Muscle of back (tissue), 13 donors: Measurements from ENCODE around the gene BTBD2. TPM values are rescaled to one million over a fixed set of nuclear protein-coding genes. Genes with fewer than 3 reads are reported as not detected.
A peak's percentile ranks its signal among the peaks of the same experiment; 100 is the strongest.

Source experiments
- DNase-seq, 3 donors: peaks; one replicate each; pipeline versions ENCODE4 v3.0.0 to v3.0.0-alpha.2; 2013
- long read RNA-seq, 9 donors: transcript quantifications; one replicate each; lab custom pipeline, GENCODE V29; 2026
- polyA plus RNA-seq, 10 donors: library from polyadenylated mRNA; unstranded; fragments of 120-200 nt; gene quantifications; one replicate each; pipeline ENCODE4 v1.2.1, GENCODE V29; 2013; ENCODE audit not compliant: insufficient read length in 10 of 10

BTBD2 gene
- 10 to 100 TPM; 49.9 to 89.7 (median 65.0) TPM for polyA plus RNA-seq
- long read RNA-seq, donor 1, transcript BTBD2-201 (9 exons, 2,649 nt) = major isoform, 11 of 14 reads
- long read RNA-seq, donor 1, partial matches to known transcripts = 0 of 14 reads
- long read RNA-seq, donor 1, other reads (novel, unspliced or antisense) = 0 of 14 reads
- long read RNA-seq, donor 2, transcript BTBD2-201 (9 exons, 2,649 nt) = major isoform, 6 of 10 reads
- long read RNA-seq, donor 2, partial matches to known transcripts = 0 of 10 reads
- long read RNA-seq, donor 2, other reads (novel, unspliced or antisense) = 0 of 10 reads
- long read RNA-seq, donor 3 = 0 reads
- long read RNA-seq, donor 4, transcript BTBD2-201 (9 exons, 2,649 nt) = major isoform, 11 of 13 reads
- long read RNA-seq, donor 4, partial matches to known transcripts = 0 of 13 reads
- long read RNA-seq, donor 4, other reads (novel, unspliced or antisense) = 0 of 13 reads
- long read RNA-seq, donor 5, transcript BTBD2-201 (9 exons, 2,649 nt) = major isoform, 14 of 18 reads
- long read RNA-seq, donor 5, partial matches to known transcripts = 0 of 18 reads
- long read RNA-seq, donor 5, other reads (novel, unspliced or antisense) = 0 of 18 reads
- long read RNA-seq, donor 6, transcript BTBD2-201 (9 exons, 2,649 nt) = major isoform, 12 of 28 reads
- long read RNA-seq, donor 6, partial matches to known transcripts = 13 of 28 reads
- long read RNA-seq, donor 6, other reads (novel, unspliced or antisense) = 0 of 28 reads
- long read RNA-seq, donor 7, transcript BTBD2-211 (1 exons, 951 nt) = minor isoform, 5 of 16 reads
- long read RNA-seq, donor 7, transcript BTBD2-201 (9 exons, 2,649 nt) = major isoform, 9 of 16 reads
- long read RNA-seq, donor 7, partial matches to known transcripts = 0 of 16 reads
- long read RNA-seq, donor 7, other reads (novel, unspliced or antisense) = 0 of 16 reads
- long read RNA-seq, donor 8, transcript BTBD2-201 (9 exons, 2,649 nt) = major isoform, 9 of 12 reads
- long read RNA-seq, donor 8, partial matches to known transcripts = 0 of 12 reads
- long read RNA-seq, donor 8, other reads (novel, unspliced or antisense) = 0 of 12 reads
- long read RNA-seq, donor 9, partial matches to known transcripts = 0 of 3 reads
- long read RNA-seq, donor 9, other reads (novel, unspliced or antisense) = 0 of 3 reads

DNA sequence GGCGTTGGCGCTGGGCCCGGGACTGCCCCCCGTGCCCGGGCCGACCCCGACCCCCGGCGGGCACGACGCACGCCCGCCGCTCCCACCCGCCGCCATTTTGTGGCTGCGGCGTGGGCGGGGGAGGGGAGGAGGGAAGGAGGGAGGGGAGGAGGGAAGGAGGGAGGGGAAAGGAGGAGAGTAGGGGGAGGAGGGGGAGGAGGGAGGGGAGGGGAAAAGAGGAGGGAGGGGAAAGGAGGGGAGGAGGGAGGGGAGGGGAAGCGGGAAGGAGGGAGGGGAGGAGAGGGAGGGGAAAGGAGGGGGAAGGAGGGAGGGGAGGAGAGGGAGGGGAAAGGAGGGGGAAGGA, at the start of gene BTBD2:
BTBD2 (minus strand) TSS at position 107 of the 343 bp plus-strand sequence; CDS start at position 96, 11 bp downstream.
- peak; percentile 65 to 85 (median 78) for DNase-seq

DNA sequence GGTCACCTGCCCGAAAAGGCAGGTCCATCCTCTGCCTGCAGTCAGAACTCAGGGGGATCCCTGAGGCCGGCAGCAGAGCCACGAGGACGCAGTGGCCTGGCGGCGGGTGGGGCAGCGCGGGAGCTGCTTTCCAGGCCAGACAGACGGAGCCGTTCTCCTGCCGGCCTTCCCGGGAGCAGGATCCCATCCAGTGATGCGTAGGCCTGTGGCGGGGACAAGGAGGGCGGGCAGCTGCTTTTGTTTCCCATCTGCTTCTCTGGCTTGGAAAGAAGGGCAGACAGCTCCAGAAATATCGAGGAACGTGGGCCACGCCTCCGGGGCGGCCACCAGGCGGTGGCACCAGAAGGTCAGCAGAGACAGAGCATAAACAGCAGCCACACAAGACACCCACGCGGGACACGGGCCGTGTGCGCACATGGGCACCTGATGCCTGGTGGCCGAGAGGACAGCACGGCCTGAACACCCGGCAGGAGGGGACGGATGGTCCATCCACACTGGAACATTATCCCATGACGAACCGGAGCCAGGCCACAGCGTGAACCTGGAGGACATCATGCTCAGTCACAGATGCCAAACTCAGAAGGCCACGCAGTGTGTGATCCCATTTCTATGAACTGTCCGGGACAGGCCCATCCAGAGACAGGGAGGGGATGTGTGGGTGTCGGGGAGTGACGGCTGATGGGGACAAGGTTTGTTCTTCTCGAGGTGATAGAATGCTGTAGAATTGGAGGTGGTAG, 49.4 kb upstream of the BTBD2 start:
- DNase-seq = no peak

DNA sequence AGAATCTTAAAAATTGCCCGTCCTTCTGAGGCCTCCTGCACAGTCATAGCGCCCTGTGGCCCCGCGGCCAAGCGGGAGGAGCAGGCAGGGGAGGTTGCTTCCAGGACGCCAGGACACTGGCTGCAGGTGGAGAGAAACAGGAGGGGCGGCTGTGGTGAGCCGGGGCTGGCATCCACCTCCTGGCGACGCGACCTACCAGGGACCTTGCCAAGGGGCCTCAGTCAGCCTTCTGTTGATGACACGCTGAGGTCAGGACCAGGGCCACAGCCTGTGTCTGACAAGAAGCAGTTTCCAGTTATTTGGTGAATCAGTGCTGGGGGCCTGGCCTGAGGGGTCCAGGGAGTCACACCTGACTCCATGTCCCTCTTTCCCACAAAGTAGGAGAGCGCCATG, 48.9 kb upstream of the BTBD2 start:
- DNase-seq = no peak

DNA sequence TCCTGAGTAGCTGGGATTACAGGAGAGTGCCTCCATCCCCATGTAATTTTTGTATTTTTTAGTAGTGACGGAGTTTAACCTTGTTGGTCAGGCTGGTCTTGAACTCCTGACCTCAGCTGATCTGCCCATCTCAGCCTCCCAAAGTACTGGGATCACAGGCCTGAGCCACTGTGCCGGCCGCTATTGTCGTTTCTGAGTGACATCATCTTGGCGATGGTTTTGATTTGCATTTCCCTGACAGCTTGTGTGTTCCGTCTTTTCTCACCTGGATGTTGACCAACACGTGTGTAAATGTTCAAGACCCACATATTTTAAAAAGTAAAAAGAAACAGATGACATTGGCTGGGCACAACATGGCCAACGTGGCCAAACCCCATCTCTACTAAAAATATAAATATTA, 48.3 kb upstream of the BTBD2 start:
- DNase-seq = no peak

DNA sequence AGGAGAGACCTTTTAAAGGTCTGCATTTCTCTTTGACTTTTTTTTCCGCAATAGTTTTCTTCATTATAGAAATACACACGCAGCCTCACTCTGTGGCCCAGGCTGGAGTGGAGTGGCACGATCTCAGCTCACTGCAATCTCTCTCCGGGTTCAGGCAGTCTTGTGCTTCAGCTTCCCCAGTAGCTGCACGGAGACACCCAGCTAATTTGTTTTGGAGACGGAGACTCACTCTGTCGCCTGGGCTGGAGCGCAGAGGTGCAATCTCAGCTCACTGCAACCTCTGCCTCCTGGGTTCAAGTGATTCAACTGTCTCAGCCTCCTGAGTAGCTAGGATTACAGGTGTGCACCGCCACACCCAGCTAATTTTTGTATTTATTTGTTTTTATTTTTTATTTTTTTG, 47.3 kb upstream of the BTBD2 start:
- DNase-seq = no peak

DNA sequence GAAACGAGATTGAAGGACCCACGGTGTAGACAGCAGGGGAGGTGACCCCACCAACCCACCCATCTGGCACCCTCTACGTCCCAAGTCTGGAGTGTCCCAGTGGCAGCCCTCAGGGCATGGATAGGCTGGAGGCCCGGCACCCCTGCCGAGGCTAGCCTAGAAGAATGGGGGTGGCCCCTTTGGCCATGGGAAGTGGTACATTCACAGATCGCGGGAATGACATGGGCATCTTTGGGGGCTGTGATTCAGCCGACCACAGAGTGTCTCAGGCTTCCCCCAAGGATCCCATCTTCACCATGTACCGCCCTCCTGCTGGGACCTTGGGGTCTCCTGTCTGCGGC, 46.8 kb upstream of the BTBD2 start:
- no peak for DNase-seq

DNA sequence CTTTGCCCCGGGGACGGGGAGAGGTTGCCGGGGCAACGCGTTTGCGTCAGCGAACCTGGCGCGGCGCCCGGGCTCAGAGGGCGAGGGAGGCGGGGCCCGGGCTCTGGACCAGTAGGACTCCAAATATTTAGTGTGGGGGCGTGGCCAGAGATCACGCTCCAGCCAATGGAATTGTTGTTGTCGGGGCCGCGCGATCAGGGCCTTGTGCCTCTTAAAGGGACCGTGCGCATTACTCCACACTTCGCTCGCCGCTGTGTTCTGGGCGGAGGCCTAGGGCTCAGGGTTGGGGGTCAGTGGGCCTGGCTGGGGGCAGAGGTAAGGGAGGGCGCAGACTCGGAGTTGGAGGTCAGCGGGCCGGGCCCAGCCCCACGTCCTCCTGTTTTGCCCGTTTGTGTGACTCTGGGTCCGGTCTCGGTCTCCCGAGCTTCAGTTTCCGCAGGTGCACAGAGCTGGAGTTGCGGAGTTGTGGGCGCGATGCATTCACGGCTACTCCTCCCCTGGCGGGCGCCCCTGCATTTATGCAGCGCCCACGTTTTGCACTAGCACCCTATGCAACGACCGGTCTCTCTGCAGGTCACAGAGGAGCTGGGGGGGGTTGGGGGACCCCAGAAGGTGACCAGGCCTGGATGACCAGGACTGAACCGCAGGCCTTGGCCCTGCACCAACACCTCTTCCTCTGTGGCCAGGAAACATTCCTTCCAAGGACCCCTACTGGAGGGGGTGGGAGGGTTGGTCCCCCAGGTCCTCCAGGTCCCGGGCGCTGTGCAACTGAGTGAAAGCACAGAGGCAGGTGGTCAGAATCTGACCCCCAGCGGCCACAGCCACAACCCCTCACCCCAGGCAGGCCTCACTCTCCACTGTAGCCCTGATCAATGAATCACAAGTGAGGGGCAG, 46.2 kb upstream of the BTBD2 start:
- peak; percentile 98 to 99 (median 99) for DNase-seq

DNA sequence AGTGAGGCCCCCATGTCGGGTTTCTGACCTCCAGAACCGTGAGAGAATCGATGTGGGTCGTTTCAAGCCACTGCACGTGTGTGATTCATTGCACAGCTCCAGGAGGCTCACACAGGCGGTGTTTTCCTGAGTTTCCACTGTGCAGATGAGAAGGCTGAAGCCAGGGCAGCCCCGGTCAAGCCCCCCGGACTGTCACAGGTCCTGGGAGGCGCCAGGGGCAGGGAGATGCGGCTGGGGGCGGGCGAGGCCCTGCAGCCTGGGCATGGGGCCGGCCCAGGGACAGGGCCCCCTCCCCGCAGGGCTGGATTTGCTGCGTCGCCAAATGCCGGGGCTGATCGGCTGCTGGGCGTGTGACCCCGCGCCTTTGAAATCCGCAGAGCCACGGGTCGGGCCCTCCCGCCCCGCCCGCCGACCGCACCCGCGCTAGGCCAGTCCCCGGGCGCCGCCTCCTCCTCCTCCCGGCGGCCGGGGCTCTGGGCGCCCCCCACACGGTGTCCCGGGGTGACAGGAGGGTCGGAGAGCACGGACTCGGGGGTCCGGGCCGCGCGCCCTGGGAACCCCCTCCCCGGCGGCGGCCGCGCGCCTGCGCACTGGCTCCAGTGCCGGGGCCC, 45.5 kb upstream of the BTBD2 start:
- peak in 2 of 3 donors; percentile 81 to 95 for DNase-seq

DNA sequence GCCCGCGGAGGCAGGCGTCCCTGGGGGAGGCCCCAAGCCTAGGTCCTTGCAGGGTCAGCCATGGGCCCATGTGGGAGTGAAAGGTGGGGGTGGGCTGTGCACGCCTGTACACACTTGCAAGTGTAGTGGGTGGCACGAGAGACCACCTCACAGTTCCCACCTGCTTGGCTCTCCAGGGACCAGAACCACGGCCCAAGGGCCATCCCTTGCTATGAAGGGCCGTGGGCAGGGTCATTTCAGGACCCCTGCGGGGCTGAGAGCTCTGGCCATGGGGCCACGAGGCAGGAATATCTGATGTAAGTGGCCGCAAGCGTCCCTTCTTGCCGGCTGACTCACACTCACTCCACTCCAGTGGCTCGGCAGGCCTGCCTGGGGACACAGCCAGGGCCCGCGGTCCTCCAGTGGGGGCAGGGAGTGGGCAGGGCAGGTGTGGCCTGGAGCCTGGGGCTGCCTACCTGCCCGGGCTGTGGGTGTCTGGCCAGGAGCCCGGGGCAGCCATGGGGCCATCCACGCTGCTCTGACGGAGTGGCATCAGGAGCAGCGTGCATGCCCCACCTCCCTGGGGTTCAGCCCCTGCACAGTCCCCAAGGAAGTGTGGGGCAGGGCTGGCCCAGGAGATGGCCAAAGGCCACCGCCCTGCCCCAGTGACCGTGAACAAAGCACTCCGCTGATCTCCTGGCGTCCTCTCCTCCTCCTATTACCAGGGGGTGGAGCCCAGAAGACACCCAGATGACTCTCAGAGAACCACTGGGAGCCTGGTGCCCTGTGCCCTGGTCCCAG, 44.1 kb upstream of the BTBD2 start:
- DNase-seq = peak in 1 of 3 donors; percentile 53

DNA sequence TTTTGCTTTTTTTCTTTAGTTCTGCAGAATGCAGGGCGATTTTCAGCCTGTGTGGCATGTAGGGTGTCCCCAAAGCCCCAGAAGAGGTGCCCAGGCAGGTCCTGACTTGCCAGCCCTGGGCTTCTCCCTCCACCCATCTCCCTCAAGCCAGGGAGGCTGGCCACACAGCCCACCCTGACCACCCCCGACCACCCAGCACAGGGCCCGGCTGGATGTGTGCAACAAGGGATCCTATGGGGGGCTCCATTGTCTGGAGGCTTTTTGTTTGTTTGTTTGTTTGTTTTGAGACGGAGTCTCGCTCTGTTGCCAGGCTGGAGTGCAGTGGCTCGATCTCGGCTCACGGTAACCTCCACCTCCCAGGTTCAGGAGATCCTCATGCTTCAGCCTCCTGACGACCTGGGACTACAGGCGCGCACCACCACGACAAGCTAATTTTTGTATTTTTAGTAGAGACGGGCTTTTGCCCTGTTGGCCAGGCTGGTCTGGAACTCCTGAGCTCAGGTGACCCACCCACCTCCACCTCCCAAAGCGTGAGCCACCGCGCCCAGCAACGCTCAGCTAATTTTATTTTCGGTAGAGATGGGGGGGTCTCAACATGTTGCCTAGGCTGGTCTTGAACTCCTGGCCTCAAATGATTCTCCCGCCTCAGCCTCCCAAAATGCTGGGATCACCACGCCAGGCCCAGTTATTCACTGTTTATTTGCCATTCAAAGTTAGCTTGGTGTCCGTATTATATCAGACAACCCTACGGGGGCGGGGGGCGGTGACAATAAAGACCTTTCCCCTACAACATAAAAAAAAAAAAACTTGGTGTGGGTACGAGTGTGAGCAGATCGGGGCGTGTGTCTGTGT, 43.3 kb upstream of the BTBD2 start:
- DNase-seq = no peak

DNA sequence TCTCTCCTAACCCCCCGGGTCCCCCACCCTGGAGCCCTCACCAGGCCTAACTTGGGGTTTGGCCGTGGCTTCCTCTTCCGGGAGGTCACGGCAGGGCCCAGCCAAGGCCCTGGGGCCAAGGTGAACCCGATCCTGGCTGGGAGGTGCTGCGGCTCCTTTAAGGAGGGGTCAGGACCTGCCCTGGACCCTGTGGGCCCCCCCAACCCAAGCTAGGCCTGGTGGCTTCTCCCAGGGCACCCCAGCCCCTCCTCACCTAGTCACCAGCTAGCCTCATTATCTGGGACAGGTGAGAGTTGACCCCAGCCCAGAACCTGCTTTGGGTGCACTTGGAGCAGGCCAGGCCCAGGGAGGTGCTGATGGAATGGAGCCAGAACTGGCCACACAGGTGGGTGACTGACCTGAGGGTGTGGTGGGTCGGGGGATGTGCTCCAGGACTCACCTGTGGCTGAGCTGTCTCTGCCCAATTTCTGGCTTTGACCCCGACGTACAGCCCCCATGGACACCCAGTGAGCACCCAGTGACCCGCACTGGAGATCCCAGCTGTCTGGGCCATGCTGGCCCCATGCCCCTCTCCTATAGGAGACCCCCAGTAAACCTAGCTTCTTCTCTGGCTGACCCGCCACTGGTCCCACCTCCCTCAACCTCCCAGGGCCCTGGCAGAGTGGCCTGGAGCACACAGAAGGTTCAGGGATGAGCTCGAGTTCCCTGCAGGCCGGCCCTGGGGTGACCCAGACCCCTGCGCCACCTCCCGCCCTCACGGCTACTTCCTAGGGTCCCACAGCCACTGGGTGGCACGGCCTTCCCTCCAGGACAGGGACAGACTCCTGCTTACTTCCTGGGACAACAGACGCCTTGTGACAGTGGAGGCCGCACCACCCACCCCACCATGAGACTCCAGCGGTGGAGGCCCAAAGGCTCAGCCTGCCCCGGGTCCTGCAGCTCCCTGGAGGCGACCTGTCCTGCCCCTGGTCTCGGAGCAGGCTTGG, 42.3 kb upstream of the BTBD2 start:
- no peak for DNase-seq

DNA sequence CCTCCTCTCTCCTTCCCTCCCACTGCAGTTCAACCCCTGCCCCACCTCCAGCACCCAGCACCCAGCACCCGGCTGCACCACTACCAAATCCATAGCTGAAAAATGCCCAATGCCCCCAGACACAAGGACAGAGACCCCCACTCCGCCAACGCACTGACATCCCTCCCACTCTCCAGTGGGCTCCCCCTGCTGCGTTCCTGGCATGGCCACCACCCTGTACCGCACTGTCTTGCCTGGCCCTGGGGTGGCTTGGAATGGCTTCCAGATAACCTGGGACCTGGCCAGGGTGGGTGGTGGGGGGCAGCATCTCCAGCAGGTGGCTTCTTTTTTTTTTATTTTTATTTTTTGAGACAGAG, 41.3 kb upstream of the BTBD2 start:
- DNase-seq = peak in 1 of 3 donors; percentile 51

DNA sequence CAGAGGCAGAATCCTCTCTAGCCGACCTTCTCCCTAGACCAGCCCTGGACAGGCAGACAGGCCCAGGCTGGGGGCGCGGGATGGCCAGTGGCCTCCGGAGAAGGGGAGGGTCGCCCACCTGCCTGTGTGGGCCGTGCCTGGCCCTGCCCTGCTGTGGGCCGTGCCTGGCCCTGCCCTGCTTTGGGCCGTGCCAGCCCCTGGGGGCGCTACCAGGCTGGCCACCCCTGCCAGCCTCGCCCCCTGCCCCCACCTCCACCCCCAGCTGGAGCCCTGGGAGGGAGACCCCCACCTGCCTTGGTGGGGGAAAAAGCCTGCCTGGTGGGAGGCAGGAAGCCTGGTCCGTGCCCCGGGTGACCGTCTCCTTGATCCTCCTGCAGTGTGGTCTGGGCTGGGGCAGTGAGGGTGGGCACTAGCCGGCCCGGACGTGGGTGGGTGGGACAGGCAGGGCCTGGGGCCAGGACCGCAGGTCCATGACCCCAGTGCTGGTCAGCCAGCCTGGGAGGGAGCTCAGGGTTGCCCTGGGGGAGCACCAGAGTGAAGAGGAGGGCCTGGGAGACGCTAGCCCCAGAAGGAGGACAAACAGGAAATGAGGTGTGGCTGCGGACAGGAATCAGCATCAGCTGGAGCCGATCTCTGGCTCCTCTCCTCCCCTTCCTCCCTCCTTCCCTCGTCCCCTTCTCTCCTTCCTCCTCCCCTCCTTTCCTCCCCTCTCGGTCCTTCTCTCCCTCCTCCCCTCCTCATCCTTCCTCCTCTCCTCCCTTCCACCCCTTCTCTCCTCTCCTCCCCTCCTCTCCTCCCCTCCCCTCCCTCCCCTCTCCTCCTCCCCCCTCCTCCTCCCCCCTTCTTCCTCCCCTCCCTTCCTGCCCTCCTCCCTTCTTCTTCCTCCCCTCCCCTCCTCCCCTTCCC, 40.7 kb upstream of the BTBD2 start:
- DNase-seq = peak; percentile 66 to 91 (median 85)

DNA sequence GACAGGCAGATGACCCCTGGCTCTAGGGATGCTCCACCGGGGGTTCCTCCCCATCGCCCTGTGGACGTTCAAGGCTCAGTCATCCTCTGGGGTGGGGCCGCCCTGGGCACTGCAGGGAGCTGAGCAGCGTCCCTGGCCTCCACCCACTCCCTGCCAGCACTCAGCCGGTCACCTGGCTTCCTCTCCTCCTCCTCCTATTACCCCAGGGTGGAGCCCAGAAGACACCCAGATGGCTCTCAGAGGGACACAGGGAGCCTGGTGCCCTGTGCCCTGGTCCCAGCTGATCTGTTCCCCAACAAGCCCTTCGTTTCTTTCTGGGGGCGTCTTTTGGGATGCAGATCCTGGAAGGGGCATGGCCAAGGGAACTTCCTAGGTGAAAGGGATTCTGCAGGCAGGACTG, 39.2 kb upstream of the BTBD2 start:
- no peak for DNase-seq

DNA sequence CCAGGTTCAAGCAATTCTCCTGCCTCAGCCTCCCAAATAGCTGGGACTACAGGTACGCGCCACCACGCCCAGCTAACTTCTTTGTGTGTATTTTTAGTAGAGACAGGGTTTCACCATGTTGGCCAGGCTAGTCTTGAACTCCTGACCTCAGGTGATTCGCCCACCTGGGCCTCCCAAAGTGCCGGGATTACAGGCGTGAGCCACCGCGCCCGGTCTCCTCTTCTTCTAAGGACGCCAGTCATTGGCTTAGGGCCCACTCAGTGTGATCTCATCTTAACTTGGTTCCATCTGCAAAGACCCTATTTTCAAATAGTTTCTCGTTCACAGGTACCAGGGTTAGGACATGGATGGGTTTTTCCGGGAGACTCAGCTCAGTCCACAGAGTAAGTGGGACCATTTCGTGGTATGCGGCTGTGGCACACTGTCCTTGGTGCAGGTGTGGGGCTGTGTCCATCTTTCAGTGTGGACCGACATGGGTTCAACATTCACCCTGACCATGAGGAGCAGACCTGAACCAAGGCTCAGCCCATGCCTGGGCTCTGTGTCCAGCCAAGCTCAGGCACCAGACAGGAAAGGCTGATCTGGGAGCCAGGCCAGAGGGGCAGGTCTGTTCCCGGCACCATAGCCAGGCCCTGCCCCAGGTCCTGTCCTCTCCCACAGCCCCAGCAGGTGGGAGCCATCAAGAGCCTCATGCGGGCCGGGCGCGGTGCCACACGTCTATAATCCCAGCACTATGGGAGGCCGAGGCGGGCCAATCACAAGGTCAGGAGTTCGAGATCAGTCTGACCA, 38.3 kb upstream of the BTBD2 start:
- no peak for DNase-seq
